Measurements from ENCODE around the gene TMEM50A. TPM values are rescaled to one million over a fixed set of nuclear protein-coding genes. Genes with fewer than 3 reads are reported as not detected.
A peak's percentile ranks its signal among the peaks of the same experiment; 100 is the strongest.

The TMEM50A gene
- total RNA-seq, 1 donor from 2014 or later: 83.5 TPM

DNA sequence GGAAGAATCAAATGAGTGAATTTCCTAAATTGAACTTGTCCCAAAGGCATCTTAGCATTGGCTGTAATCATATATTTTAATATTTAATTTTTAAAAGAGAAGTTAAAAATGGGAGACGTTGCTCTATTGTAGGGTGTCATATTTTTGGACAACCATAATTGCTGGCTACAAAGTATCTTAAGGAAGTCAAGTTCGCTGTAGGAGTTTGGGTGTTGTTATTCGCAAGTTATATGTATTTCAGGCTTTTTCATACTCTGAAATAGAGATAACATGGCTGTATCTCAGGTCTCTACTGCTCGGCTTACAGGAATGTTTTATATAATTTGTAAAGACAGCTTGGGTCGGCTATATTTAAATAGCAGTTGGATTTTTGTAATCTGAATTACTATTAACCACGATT, 852 bp downstream of the TMEM50A start:
- H3K27ac Mint-ChIP-seq (ENCODE audit: unreplicated experiment): peak overlapping the region; percentile 38
- H3K27me3 Mint-ChIP-seq (ENCODE audit: unreplicated experiment): peaks cover 2% of the 10 kb centered on the region
- DNase-seq: no peak
- H3K4me3 Mint-ChIP-seq (ENCODE audit: unreplicated experiment): peak overlapping the region; percentile 88
- TF ChIP-seq, protein P1, sequence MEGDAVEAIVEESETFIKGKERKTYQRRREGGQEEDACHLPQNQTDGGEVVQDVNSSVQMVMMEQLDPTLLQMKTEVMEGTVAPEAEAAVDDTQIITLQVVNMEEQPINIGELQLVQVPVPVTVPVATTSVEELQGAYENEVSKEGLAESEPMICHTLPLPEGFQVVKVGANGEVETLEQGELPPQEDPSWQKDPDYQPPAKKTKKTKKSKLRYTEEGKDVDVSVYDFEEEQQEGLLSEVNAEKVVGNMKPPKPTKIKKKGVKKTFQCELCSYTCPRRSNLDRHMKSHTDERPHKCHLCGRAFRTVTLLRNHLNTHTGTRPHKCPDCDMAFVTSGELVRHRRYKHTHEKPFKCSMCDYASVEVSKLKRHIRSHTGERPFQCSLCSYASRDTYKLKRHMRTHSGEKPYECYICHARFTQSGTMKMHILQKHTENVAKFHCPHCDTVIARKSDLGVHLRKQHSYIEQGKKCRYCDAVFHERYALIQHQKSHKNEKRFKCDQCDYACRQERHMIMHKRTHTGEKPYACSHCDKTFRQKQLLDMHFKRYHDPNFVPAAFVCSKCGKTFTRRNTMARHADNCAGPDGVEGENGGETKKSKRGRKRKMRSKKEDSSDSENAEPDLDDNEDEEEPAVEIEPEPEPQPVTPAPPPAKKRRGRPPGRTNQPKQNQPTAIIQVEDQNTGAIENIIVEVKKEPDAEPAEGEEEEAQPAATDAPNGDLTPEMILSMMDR (IDR thresholded peaks at IDR 0.05; ENCODE audit: partially characterized antibody, unreplicated experiment): no peak
- peaks cover 2% of the 10 kb centered on the region for H3K9me3 Mint-ChIP-seq (ENCODE audit: unreplicated experiment)
- peaks cover 6% of the 10 kb centered on the region for H3K4me1 Mint-ChIP-seq (ENCODE audit: low read depth, unreplicated experiment)
- H3K36me3 Mint-ChIP-seq (ENCODE audit: unreplicated experiment): no peaks in the 10 kb centered on the region

DNA sequence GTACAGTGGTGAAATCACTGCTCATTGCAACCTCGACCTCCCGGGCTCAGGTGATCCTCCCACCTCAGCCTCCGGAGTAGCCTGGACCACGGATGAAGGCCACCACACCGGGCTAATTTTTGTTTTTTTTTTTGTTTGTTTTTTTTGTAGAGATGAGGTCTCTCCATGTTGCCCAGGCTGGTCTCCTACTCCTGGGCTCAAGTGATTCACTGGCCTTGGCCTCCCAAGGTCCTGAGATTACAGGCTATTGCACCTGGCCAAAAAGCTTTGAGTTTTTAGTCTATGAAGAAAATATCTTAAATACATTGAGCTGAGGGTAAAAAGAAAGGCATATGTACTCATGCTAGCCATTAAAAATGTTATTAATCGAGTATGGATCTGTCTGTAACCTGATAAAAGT, 3.6 kb downstream of the TMEM50A start:
- Mint-ChIP-seq H3K36me3 (ENCODE audit: unreplicated experiment) (no peaks in the 10 kb centered on the region), H3K4me1 (ENCODE audit: low read depth, unreplicated experiment) (peaks cover 6% of the 10 kb centered on the region), H3K4me3 (ENCODE audit: unreplicated experiment) (no peak overlapping the region), H3K9me3 (ENCODE audit: unreplicated experiment) (peaks cover 2% of the 10 kb centered on the region), H3K27ac (ENCODE audit: unreplicated experiment) (no peak overlapping the region), H3K27me3 (ENCODE audit: unreplicated experiment) (peaks cover 2% of the 10 kb centered on the region)
- TF ChIP-seq, protein P1 (IDR thresholded peaks at IDR 0.05; ENCODE audit: partially characterized antibody, unreplicated experiment): no peak
- no peak for DNase-seq

DNA sequence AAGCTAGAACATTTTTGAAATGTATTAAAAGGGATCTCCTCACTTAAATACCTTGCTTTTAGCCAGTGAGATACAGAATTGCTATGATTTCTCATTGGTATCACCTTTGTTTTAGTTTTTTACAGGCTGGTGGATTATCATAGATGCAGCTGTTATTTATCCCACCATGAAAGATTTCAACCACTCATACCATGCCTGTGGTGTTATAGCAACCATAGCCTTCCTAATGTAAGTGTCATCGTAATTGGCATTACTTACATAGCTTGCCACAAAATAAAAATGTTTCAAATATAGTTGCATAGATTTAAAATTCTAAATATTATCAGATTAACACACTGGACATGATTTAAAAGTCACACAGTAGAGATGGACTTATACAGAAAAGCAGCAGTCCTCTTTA, 4.7 kb downstream of the TMEM50A start:
- Mint-ChIP-seq H3K27me3 (ENCODE audit: unreplicated experiment) (peaks cover 2% of the 10 kb centered on the region), H3K36me3 (ENCODE audit: unreplicated experiment) (no peaks in the 10 kb centered on the region), H3K9me3 (ENCODE audit: unreplicated experiment) (peaks cover 2% of the 10 kb centered on the region), H3K4me3 (ENCODE audit: unreplicated experiment) (no peak overlapping the region), H3K27ac (ENCODE audit: unreplicated experiment) (no peak overlapping the region), H3K4me1 (ENCODE audit: low read depth, unreplicated experiment) (peaks cover 6% of the 10 kb centered on the region)
- TF ChIP-seq, protein P1 (IDR thresholded peaks at IDR 0.05; ENCODE audit: partially characterized antibody, unreplicated experiment): no peak
- DNase-seq: no peak

DNA sequence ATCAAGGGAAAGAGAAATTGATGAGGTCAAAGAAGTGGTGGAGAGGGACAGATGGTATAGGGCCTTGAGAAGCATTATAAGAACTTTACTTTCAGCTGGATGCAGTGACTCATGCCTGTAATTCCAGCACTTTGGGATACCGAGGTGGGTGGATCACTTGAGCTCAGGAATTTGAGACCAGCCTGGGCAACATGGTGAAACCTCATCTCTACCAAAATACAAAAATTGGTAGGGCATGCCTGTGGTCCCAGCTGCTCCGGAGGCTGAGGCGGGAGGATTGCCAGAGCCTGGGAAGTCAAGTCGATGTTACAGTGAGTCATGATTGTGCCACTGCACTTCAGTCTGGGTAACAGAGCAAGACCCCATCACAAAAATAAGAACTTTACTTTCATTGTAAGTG, 5.7 kb downstream of the TMEM50A start:
- no peak for DNase-seq
- TF ChIP-seq, protein P1 (IDR thresholded peaks at IDR 0.05; ENCODE audit: partially characterized antibody, unreplicated experiment): no peak
- H3K9me3 Mint-ChIP-seq (ENCODE audit: unreplicated experiment): no peaks in the 10 kb centered on the region
- no peaks in the 10 kb centered on the region for H3K27me3 Mint-ChIP-seq (ENCODE audit: unreplicated experiment)
- peaks cover 6% of the 10 kb centered on the region for H3K4me1 Mint-ChIP-seq (ENCODE audit: low read depth, unreplicated experiment)
- H3K36me3 Mint-ChIP-seq (ENCODE audit: unreplicated experiment): no peaks in the 10 kb centered on the region
- no peak overlapping the region for H3K27ac Mint-ChIP-seq (ENCODE audit: unreplicated experiment)
- no peak overlapping the region for H3K4me3 Mint-ChIP-seq (ENCODE audit: unreplicated experiment)

DNA sequence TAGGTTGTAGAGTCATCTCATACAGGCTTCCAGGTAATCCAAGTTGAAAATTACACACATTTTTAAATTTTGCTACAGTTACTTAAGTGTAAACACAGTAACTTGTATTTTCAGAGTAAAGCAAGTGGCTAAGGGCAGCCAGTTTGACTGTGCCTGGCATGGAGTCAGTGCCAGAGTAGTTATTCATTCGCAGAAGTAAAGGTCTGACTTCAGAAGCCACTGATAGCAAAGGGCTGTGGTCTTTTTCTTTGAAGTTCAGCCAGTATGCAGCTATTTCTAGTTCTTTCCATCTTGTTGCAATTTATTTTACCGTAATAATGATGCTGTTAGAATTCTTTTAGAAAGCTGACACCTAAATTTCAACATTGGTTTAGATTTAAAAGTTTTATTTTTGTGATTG, 9.4 kb downstream of the TMEM50A start:
- Mint-ChIP-seq H3K36me3 (ENCODE audit: unreplicated experiment) (no peaks in the 10 kb centered on the region), H3K4me3 (ENCODE audit: unreplicated experiment) (no peak overlapping the region), H3K9me3 (ENCODE audit: unreplicated experiment) (no peaks in the 10 kb centered on the region), H3K27ac (ENCODE audit: unreplicated experiment) (no peak overlapping the region), H3K4me1 (ENCODE audit: low read depth, unreplicated experiment) (no peaks in the 10 kb centered on the region), H3K27me3 (ENCODE audit: unreplicated experiment) (no peaks in the 10 kb centered on the region)
- TF ChIP-seq, protein P1 (IDR thresholded peaks at IDR 0.05; ENCODE audit: partially characterized antibody, unreplicated experiment): no peak
- no peak for DNase-seq
